BLaER1 treated with 17β-estradiol and CSF1 and Interleukin-3, amounts not matched to agents 10 nM and 100 nM (cell line): Measurements from ENCODE around the gene C9orf72.

Experiments used
- H3K27ac ChIP-seq, 11 experiments: shearing (Covaris generic); formaldehyde crosslinking; 2 replicates each; pipeline ENCODE4 v1.8.1; 2022
- H3K27me3 ChIP-seq, 11 experiments: shearing (Covaris generic); formaldehyde crosslinking; 2 replicates each; pipeline ENCODE4 v1.8.1; 2022
- H3K36me3 ChIP-seq, 11 experiments: shearing (Covaris generic); formaldehyde crosslinking; 2 replicates each; pipeline ENCODE4 v1.8.1; 2022
- H3K4me1 ChIP-seq, 10 experiments: shearing (Covaris generic); formaldehyde crosslinking; 2 replicates each; pipeline ENCODE4 v1.8.1; 2022
- H3K4me2 ChIP-seq, 11 experiments: shearing (Covaris generic); formaldehyde crosslinking; 2 replicates each; pipeline ENCODE4 v1.8.1; 2022
- H3K4me3 ChIP-seq, 10 experiments: shearing (Covaris generic); formaldehyde crosslinking; 2 replicates each; pipeline ENCODE4 v1.8.1; 2022
- H3K9ac ChIP-seq, 11 experiments: shearing (Covaris generic); formaldehyde crosslinking; 2 replicates each; pipeline ENCODE4 v1.8.1; 2022
- H3K9me3 ChIP-seq, 11 experiments: shearing (Covaris generic); formaldehyde crosslinking; replicated peaks in 1 of 11; 2 replicates each; pipeline ENCODE4 v1.8.1; 2022
- H4K20me1 ChIP-seq, 11 experiments: shearing (Covaris generic); formaldehyde crosslinking; 2 replicates each; pipeline ENCODE4 v1.8.1; 2022
- Cebpa-rat ChIP-seq, 11 experiments: shearing (Covaris generic); IDR thresholded peaks; 2 replicates each; pipeline ENCODE4 v1.8.1; 2022

C9orf72 gene

DNA sequence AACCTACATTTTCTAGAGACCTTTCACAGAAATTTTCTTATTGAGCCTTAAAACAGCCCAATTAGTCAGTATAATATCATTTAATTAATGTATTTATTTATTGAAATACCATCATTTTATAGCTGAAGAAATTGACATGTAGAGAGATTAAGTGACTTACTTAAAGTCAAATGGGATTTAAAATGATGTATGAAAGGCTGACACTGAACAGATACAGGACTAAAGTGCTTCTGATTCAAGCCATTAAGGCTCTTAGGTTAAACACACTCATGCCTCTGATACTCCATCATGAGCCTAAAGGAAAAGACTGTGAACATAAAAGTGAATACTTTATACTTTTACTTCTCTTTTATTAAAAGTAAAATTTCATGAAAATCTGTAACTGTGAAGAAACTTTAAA is 12.8 kb downstream of the C9orf72 start:
- Histone ChIP-seq H3K36me3 (peaks cover 29 to 88% (median 59%) of the 10 kb centered on the region in 11 experiments), H3K4me3 (no peak overlapping the region), H4K20me1 (no peaks in the 10 kb centered on the region), H3K4me2 (no peak overlapping the region), H3K27me3 (no peaks in the 10 kb centered on the region), H3K9ac (no peak overlapping the region), H3K27ac (no peak overlapping the region), H3K9me3 (no peaks in the 10 kb centered on the region), H3K4me1 (peaks cover 0 to 33% (median 8%) of the 10 kb centered on the region in 10 experiments; a peak in 11 of 20 replicates)
- no peak for TF ChIP-seq Cebpa-rat (IDR thresholded peaks at IDR 0.05)

DNA sequence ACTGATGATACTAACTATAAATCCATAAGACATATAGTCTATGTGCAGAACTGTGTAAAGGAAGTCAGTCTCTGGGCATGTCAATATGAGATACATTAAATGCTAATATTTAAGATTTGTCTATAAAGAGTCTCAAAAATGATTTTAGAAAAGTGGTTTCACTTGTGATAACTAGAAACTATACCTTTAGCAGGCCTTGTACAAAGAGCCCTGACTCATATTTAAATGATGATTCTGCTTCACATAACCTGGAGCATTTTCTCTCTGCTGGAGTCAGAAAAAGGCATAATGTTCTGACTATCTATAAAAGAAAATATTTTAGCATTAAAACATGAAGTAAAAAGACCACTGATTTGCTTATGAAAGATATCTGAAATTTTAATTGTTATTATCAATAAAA is 15.0 kb downstream of the C9orf72 start:
- H3K9me3 ChIP-seq, result no peaks in the 10 kb centered on the region
- H3K4me3 ChIP-seq, result no peak overlapping the region
- no peak overlapping the region for H3K4me2 ChIP-seq
- no peak overlapping the region for H3K27ac ChIP-seq
- H3K27me3 ChIP-seq, result no peaks in the 10 kb centered on the region
- TF ChIP-seq Cebpa-rat (IDR thresholded peaks at IDR 0.05), result no peak
- H3K9ac ChIP-seq, result no peak overlapping the region
- peaks cover 0 to 6% (median 0%) of the 10 kb centered on the region in 11 experiments; a peak in 1 of 22 replicates for H4K20me1 ChIP-seq
- peaks cover 0 to 22% (median 0%) of the 10 kb centered on the region in 10 experiments; a peak in 6 of 20 replicates for H3K4me1 ChIP-seq
- H3K36me3 ChIP-seq, result peaks cover 47 to 96% (median 72%) of the 10 kb centered on the region in 11 experiments

DNA sequence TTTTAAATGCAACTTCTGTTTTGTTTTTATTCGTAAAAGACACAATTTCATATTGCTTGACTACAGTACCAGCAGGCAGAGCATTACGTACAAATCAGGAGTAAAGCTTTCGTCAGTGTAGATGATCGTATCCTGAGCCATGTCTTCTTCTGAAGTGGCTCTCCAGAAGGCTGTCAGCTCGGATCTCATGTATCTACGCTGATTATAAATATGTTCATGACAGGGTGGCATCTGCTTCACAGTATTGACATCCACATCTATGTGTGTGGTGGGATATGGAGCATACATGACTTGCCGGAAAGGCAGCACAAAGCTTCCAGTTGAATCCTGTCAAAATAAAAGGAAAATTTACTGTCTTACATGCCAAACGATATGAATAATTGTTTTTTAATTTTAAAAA is 16.8 kb downstream of the C9orf72 start:
- Histone ChIP-seq H3K9me3 (no peaks in the 10 kb centered on the region), H3K4me1 (peaks cover 0 to 13% (median 0%) of the 10 kb centered on the region in 10 experiments; a peak in 4 of 20 replicates), H4K20me1 (peaks cover 0 to 7% (median 0%) of the 10 kb centered on the region in 11 experiments; a peak in 2 of 22 replicates), H3K9ac (no peak overlapping the region), H3K36me3 (peaks cover 57 to 99% (median 79%) of the 10 kb centered on the region in 11 experiments), H3K27ac (no peak overlapping the region), H3K27me3 (no peaks in the 10 kb centered on the region), H3K4me2 (no peak overlapping the region), H3K4me3 (no peak overlapping the region)
- no peak for TF ChIP-seq Cebpa-rat (IDR thresholded peaks at IDR 0.05)

DNA sequence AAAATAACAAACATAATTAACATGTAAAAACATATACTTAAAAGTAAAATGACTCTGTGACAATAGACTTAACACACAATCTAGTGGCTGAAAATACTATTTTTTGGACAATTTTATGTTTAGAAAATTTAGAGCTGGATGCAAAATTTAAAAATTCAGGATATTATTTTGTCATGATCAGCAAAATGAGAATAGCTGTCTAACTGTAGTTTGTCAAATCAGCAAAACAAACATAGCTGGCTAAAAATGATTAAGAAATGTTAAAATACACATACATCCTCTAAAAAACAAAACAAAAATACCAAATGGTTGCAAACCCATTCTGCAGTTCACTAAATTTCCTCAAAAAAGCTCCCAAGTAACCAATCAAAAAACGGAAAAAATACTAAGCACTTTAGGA is 18.6 kb downstream of the C9orf72 start:
- H3K36me3 ChIP-seq, result peaks cover 51 to 94% (median 71%) of the 10 kb centered on the region in 11 experiments
- peaks cover 0 to 13% (median 0%) of the 10 kb centered on the region in 10 experiments; a peak in 4 of 20 replicates for H3K4me1 ChIP-seq
- no peaks in the 10 kb centered on the region for H3K27me3 ChIP-seq
- H3K4me3 ChIP-seq, result no peak overlapping the region
- no peak overlapping the region for H3K27ac ChIP-seq
- no peak for TF ChIP-seq Cebpa-rat (IDR thresholded peaks at IDR 0.05)
- no peak overlapping the region for H3K9ac ChIP-seq
- H3K9me3 ChIP-seq, result no peaks in the 10 kb centered on the region
- H3K4me2 ChIP-seq, result no peak overlapping the region; a peak in 1 of 22 replicates
- H4K20me1 ChIP-seq, result peaks cover 0 to 7% (median 0%) of the 10 kb centered on the region in 11 experiments; a peak in 2 of 22 replicates

DNA sequence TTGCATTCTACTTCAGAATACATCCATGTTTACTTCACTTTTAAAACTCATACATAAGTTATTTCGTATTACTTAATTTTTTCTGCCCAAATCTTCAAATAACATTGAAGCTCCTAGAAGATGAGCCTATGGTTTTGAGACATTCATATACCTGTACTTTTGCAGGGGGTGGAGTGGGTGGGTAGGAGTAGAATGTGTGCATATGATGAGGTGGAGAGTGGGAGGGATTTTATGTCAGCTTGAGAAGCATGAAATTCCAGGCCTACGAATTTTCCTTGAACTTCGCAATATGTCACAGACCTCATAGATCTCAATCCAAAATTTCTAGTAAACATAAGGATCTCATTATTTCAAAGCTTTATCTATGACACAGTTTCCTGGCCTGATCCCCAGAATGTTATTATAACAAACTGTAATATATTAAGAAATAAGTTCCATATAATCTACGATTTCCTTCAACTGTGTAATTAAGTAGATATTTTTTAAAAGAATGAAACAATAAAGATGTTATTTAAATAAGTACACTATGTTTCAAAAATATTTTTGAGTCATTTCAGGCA is 24.0 kb downstream of the C9orf72 start:
- Histone ChIP-seq H3K4me3 (no peak overlapping the region), H3K9ac (no peak overlapping the region), H3K36me3 (peaks cover 24 to 84% (median 45%) of the 10 kb centered on the region in 11 experiments), H3K9me3 (no peaks in the 10 kb centered on the region), H4K20me1 (peaks cover 0 to 7% (median 0%) of the 10 kb centered on the region in 11 experiments; a peak in 2 of 22 replicates), H3K27me3 (no peaks in the 10 kb centered on the region), H3K4me1 (peaks cover 0 to 16% (median 0%) of the 10 kb centered on the region in 10 experiments; a peak in 4 of 20 replicates), H3K27ac (no peak overlapping the region), H3K4me2 (no peak overlapping the region)
- TF ChIP-seq Cebpa-rat (IDR thresholded peaks at IDR 0.05), result no peak

DNA sequence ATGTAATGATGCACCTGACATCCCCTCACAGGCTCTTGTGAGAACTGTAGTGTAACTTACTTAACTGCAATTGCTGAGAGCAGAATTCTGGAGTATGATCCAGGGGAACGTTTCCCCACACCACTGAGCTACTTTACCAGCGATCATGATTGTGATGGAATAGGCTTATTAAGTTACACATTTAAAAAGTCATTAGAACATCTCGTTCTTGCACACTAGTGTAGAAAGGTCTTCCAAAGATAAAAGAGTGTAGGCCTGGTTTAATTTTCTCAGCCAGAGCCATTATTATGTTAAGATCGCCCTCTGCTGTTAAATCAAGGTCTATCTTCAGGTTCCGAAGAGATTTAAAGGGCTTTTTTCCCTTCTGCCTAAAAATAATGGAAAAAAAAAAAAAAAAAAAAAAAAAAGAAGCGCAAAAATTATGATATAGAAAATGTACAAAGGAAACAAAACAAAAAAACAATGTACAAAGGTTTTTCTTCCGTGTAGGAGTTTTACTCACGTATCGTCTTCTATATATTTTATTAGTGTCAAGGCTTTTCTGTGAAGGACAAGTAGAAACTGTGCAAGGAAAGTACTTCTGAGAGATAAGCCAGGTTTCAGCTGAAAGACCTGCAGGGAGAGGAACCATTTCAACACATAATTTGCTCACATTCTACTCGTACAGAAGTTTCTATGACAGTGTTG is 25.1 kb downstream of the C9orf72 start:
- H3K36me3 ChIP-seq, result peaks cover 18 to 84% (median 35%) of the 10 kb centered on the region in 11 experiments; a peak in 21 of 22 replicates
- no peaks in the 10 kb centered on the region for H3K27me3 ChIP-seq
- H3K9me3 ChIP-seq, result no peaks in the 10 kb centered on the region

DNA sequence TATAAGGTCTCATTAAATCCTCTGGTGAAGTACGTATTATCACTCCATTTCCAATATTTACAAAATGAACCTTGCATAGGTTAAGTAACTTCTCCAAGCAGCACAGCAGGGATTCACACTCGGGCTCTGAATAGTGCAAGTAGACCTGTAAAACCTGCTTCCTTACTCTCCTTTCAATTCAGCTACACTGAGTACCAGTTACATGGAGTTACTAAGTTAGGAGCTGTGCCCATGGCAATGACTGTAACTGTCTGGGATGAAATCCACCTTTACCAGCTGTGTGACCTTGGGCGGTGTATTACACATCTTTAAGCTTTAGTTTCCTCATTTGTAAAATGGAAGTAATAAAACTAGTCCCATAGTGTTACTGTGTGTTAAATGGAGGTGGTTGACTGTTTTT is 27.8 kb downstream of the C9orf72 start:
- Histone ChIP-seq H3K4me1 (peaks cover 0 to 30% (median 2%) of the 10 kb centered on the region in 10 experiments; a peak in 12 of 20 replicates), H3K4me3 (no peak overlapping the region), H3K27ac (no peak overlapping the region), H3K36me3 (peaks cover 8 to 81% (median 25%) of the 10 kb centered on the region in 11 experiments; a peak in 16 of 22 replicates), H4K20me1 (no peaks in the 10 kb centered on the region), H3K4me2 (no peak overlapping the region), H3K9me3 (no peaks in the 10 kb centered on the region), H3K9ac (no peak overlapping the region), H3K27me3 (no peaks in the 10 kb centered on the region)
- no peak for TF ChIP-seq Cebpa-rat (IDR thresholded peaks at IDR 0.05)

More for the DNA sequence above, 25.1 kb downstream of the C9orf72 start:
- H3K9ac ChIP-seq, result no peak overlapping the region
- peaks cover 0 to under 1% (median 0%) of the 10 kb centered on the region in 11 experiments; a peak in 2 of 22 replicates for H4K20me1 ChIP-seq
- H3K4me2 ChIP-seq, result no peak overlapping the region
- H3K27ac ChIP-seq, result no peak overlapping the region
- H3K4me3 ChIP-seq, result no peak overlapping the region
- no peak for TF ChIP-seq Cebpa-rat (IDR thresholded peaks at IDR 0.05)
- H3K4me1 ChIP-seq, result peaks cover 0 to 16% (median 0%) of the 10 kb centered on the region in 10 experiments; a peak in 4 of 20 replicates

DNA sequence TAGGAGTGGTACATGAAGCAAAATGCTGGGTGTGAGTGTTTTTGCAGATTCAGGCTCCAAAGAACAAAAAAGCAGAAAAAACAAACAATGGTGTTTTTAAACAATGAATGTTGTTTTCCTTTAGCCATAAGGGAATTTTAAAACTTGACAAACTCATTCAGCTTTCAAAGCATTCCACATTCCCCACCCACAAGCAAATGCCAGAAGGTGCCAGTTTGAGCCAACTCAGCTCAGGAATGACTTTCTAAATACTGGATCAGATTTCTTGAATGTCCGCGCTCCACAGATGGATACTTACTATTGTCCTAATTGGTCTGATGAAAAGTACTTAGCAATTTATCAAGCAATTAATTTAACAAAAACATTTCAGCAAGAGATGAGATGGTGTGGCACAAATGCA is 30.8 kb downstream of the C9orf72 start:
- TF ChIP-seq Cebpa-rat (IDR thresholded peaks at IDR 0.05), result no peak
- Histone ChIP-seq H3K4me3 (no peak overlapping the region), H3K9ac (no peak overlapping the region), H4K20me1 (no peaks in the 10 kb centered on the region), H3K9me3 (no peaks in the 10 kb centered on the region), H3K4me2 (no peak overlapping the region), H3K4me1 (peaks cover 0 to 39% (median 15%) of the 10 kb centered on the region in 10 experiments; a peak in 15 of 20 replicates), H3K36me3 (peaks cover 3 to 60% (median 15%) of the 10 kb centered on the region in 11 experiments; a peak in 16 of 22 replicates), H3K27ac (no peak overlapping the region), H3K27me3 (no peaks in the 10 kb centered on the region)

DNA sequence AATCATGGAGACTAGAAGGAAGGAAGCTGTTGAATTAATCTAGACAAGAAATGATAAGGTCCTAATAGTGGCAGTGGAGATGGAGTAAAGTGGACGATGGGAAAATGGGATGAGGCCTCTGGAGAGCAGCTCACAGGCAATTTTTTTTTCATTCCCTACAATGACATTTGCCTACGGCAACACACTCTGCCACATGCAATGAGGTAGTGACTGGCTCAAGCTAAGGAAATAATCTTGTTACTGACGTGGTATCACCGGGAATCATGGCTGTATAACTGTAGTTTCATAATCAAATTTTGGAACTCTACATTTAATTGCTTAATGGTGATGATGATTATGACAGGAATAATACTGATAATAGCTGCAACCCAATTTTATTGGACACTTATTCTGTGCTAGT is 31.5 kb downstream of the C9orf72 start:
- no peaks in the 10 kb centered on the region for H3K27me3 ChIP-seq
- no peaks in the 10 kb centered on the region for H4K20me1 ChIP-seq
- no peak for TF ChIP-seq Cebpa-rat (IDR thresholded peaks at IDR 0.05)
- no peak overlapping the region for H3K4me3 ChIP-seq
- H3K36me3 ChIP-seq, result peaks cover 0 to 59% (median 8%) of the 10 kb centered on the region in 11 experiments; a peak in 13 of 22 replicates
- H3K4me2 ChIP-seq, result no peak overlapping the region
- H3K27ac ChIP-seq, result no peak overlapping the region
- no peaks in the 10 kb centered on the region for H3K9me3 ChIP-seq
- peaks cover 0 to 31% (median 15%) of the 10 kb centered on the region in 10 experiments; a peak in 15 of 20 replicates for H3K4me1 ChIP-seq
- H3K9ac ChIP-seq, result no peak overlapping the region
